ENCODE results near the gene GALNT2.
A peak's percentile ranks its signal among the peaks of the same experiment; 100 is the strongest.

The GALNT2 gene

DNA sequence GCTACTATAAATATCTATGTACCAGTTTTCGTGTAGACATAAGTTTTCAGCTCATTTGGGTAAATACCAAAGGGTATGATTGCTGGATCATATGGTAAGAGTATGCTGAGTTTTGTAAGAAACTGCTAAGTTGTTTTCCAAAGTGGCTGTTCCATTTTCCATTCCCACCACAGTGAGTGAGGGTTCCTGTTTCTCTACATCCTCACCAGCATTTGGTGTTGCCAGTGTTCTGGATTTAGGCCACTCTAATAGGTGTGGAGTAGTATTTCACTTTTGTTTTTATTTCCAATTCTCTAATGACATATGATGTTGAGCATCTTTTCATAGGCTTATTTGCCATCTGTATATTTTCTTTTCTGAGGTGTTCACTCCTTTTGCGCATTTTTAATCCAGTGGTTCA lies 112.2 kb downstream of the GALNT2 start:
- no peak for FAIRE-seq

DNA sequence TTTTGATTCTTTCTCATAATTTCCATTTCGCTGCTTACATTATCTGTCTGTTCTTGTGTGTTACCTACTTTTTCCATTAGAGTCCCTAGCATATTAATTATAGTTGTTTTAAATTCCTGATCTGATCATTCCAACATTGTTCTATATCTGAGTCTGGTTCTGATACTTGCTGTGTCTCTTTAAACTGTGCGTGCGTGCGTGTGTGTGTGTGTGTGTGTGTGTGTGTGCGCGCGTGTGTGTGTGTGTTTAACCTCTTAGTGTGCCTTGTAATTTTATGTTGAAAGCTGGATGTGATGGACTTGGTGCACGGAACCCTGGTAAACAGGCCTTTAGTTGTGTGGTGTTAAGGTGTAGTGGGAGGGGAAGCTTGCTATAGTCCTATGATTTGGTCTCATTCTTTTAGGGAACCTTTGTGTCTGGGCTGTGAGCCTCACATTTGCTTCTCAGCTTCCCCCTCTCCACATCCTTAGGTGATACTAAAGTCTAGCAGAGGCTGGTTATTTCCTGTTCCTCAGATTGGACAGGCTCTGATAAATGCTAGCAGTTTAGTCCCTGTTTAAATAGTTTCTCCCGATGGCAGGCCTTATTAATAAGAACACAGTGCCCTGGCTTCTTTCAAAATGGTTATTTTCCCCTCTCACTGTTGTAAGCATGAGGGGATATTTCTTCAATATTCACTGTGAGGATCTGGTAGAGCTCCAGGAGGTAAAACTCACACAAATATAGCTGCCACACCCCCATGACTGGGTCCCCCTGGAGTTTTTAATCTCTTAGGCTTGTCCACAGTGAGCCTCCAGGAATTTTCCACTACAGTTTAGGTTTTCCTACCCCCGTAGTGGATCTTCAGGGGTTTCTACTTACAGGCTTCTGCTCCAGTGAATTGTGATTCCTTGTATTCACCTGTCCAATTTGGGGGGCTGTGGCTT lies 118.3 kb downstream of the GALNT2 start:
- DNase-seq (ENCODE audit: low spot score) (no peak), FAIRE-seq (no peak)

More for the DNA sequence above, 112.2 kb downstream of the GALNT2 start:
- no peak for DNase-seq (ENCODE audit: low spot score)

DNA sequence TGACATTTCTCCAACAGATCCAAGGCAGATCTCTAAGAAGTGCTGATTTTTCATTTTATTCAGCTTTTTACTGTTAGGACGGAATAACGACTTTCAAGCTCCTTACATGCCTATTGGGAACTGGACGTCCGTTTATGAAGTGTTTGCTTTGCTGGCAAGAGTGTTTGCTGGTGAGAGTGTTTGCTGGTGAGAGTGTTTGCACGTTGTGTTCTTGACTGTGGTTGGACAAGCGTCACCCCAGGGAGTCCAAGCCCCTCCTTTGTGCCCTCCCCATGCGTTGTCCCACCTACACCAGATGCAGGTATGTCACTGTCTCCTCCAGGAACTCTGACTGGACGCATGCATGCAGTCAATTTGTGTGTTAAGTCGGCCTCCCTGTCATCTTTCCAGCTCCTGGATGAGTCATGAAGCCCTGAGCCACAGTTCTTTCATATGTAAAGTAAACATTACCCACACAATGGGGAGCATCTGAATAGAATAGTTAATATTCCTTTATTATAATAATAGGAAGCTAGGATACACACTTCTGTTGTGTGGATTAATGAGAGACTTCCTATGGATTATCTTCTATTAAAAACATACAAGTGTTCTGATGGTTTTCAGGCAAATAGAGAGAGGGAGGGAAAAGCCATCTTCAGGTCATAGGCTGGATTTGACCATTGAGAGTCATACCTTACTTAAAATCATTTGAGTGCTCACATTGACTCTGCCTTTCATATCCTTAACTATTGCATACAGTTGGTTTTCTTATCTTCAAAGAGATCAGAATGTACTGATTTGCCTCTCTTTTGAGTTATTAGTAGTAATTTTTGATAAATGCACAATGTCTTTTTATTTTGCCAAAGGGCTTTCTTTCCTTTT lies 119.2 kb downstream of the GALNT2 start:
- DNase-seq (ENCODE audit: low spot score), result peak; percentile 62
- peak; percentile 78 for FAIRE-seq

DNA sequence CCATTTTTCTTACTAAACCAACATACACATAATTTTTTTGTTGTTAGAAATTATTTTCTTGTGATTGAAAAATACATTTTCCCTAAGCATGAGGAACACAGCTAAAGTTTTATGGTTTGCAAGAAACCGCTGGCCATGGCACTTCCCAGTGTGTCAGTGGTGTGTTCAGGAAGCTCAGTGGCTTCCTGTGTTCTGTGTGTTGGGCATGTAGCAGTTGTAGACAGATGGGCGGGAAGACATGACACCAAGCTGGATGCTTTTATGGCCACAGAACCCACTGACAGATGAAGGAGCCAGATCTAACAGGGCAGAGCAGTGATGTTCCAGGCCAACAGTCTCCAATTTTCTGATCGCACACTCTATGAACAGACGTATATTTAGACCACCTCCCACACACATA lies 119.8 kb downstream of the GALNT2 start:
- DNase-seq (ENCODE audit: low spot score) (no peak), FAIRE-seq (no peak)

DNA sequence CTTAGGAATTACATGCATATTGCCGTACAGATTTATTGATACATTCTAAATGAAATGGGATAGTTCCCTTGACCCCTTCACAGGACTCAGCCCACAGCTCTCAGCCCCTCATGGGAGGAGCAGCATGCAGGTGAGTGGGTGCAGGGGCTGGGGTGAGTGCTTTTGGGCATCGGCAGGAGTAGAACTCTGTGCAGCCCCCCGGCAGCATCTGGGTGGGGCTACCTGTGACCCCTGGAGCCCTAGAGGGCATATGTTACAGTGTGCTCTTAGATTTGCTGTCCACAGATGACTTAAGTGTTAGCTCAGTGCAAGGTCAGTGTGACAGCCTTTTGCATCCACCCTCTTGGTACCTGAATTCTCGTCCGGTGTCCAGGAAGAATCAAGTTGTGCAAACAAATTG lies 120.3 kb downstream of the GALNT2 start:
- DNase-seq (ENCODE audit: low spot score) (no peak), FAIRE-seq (no peak)

DNA sequence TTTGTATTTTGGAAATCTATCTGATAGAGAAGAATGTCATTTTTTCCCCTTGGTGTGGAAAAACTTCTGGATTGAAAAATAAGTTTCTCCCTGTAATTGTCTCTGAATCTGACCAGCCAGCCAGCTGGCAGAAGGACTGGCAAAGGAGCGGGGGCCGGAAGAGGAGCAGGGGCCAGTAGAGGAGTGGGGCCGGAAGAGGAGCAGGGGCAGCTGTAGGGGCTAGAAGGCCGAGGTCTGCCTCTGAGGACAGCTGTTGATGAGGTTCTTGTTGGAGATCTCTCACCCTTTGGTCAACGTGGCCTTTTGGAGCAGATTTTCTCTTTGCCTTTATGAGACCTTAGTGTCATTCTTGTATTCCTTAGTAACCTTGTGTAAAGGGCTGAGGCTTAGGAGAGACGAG lies 121.8 kb downstream of the GALNT2 start:
- DNase-seq (ENCODE audit: low spot score), result no peak
- no peak for FAIRE-seq

DNA sequence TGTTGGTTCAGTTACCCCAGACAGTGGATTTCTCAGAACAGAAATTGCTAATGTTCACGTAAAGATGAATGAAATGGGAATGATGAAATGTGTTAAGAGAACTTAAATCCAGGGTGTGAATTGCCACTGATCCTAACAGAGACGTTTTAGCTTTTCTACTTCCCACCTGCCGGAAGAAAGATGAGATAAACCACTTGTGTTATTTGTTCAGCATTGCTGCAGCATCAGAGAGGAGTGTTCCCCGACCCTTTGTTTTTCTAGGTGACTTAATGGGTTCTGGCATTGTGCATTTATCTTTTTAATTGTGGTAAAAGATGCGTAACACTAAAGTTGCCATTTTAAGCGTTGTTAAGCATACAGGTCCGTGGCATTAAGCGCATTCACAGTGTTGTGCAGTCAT lies 122.3 kb downstream of the GALNT2 start:
- FAIRE-seq (no peak), DNase-seq (ENCODE audit: low spot score) (no peak)

DNA sequence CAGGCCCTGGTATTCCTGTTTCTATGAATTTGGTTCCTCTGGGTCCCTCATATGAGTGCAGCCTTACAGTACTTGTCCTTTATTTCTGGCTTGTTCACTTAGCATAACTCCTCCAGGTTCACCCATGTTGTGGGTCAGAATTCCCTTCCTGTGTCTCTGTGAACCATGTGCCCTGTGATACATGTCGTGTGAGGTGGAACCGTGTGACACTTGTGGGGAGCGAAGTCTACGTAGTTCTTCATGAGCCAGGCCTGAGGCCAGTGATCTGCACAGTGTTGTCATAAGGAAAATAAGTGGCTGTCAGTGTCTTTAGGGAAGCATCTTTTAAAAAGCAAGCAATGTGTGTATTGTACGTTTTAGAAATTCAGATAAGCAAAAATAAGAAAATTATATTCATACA lies 122.8 kb downstream of the GALNT2 start:
- FAIRE-seq (no peak), DNase-seq (ENCODE audit: low spot score) (no peak)

DNA sequence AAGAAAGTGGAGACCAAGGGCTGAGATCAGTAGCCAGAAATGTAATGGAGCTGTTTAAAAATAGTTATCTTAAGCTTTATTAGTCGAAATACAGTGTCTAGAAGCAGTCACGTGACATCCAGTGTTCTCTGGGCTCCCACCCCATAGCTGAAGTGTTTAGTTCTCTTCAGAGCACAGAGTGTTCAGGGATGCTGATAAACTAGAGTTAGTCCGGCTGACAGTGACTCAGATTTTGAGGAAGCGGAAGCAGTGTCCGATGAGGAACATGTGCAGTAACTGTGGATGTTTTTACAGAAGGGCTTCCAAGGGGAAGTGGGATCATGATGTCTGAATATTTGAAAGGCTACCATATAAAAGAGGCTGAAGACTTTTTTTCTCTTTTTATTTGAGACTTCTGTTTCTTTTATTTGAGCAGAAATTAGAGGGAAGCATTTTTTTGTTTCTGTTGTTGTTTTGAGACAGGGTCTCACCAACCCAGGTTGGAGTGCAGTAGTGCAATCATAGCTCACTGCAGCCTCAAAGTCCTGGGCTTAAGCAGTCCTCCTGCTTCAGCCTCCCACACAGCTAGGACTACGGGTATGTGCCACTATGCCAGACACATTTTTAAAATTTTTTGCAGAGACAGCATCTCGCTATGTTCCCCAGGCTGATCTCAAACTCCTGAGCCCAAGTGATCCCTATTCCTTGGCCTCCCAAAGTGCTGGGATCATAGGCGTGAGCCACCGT lies 124.2 kb downstream of the GALNT2 start:
- FAIRE-seq, result no peak
- DNase-seq (ENCODE audit: low spot score), result no peak

DNA sequence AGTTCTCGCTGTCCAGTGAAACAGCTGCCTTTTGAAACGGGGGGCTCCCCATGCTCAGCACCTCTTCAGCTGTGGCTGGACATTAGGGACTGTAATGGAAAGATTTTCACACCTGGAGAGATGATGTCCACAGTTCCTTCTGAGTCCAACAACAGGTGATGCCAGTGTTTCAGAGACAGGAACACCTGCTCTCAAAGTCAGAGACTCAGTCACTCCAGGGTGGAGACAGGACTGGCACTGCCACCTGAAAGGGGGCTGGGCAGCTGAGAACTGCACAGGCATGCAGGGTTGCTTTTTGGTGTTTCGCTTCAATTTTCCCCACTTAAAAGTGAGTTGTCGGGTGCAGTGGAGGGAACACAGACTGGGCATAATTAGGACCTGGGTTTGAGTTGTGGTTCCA lies 124.8 kb downstream of the GALNT2 start:
- no peak for DNase-seq (ENCODE audit: low spot score)
- FAIRE-seq, result no peak

DNA sequence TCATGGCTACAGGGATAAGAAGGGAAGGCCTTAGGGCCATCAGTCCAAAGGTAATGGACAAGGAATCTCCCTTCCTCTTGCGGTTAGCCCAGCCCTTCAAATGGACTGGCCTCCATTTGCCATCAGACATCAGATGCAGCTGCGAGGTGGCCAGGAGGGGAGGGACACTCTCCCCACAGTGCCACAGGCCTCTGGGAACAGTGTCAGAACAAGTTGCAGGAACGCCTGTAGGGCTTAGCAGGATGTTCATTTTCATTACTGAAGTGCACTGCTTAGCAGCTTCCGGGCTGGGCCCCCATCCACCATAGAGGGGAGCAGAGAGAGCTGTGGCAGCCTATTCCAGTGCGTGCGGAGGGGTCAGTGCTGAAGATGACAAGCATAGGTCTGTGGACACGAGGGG lies 127.5 kb downstream of the GALNT2 start:
- DNase-seq (ENCODE audit: low spot score), result no peak
- no peak for FAIRE-seq

DNA sequence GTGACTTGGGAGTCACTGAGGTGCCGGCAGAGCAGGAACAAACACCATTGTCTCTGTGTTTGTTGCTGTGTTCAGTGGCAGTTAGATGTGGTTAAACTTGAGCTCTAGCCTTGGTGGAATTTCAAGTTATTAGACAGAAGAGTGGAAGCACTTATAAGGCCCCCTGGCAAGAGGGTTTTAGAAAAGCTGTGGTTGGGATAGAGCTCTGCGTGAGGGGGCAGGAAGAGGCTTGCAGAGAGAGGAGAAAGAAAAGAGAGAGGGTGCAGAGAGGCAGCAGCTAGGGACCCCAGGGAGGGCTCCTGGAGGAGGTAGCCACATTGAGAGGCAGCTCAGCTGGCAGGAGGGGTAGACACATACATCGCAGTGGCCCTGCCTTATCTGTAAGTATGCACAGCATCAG lies 128.2 kb downstream of the GALNT2 start:
- FAIRE-seq (no peak), DNase-seq (ENCODE audit: low spot score) (no peak)

DNA sequence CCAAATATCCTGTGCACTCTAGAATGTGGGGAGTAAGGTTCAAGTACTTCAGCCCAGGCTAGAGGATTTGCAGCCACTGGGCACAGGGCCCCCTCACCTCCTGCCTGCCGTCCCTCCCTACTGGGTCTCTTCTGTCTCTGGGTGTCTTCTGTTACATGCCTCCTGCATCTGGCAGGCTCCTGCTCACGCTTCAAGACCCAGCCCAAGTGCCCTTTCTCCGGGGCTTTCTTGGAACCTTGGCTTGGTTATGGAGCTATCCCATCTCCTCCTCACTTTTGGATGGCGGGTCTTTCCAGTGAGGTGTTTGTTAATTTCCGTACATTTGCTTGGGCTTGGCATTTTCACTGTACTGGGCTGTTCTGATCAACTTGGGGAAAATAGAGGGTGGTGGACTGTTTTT lies 129.0 kb downstream of the GALNT2 start:
- FAIRE-seq (no peak), DNase-seq (ENCODE audit: low spot score) (no peak)

DNA sequence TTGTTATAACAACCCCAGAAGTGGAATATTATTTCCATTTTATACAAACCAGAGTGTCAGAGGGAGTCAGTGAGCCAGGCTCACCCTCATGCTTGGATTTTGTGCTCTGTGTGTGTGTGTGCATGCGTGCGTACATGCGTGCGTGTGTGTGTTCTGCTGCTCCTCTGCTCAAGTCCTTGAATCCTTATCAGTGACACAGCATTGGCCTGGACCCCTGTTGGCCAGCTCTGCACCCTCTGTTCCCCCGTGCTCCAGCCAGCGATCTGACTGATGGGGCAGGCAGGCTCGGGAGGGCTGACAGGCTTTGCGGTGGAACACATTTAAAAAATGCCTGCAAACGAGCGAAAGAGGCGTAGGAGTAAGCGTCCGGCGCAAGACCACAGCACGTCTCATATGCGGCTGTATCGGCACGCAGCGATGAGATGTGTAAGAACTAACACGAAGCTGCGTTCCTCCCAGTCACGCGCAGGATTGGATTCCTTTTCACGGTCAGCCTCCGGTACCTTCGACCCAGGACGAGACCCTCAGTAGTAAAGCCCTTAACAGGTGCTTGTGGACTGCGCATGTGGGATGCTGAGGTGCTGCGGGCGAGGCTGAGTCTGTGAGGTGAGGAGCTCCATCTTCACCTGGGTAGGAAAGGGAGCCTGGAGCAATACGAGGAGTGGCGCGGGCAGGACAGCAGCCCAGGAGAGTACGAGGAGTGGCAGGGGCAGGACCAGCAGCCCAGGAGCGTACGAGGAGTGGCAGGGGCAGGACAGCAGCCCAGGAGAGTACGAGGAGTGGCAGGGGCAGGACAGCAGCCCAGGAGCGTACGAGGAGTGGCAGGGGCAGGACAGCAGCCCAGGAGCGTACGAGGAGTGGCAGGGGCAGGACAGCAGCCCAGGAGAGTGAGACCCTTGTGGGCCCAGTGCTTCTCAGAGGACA lies 130.9 kb downstream of the GALNT2 start:
- FAIRE-seq (no peak), DNase-seq (ENCODE audit: low spot score) (no peak)

DNA sequence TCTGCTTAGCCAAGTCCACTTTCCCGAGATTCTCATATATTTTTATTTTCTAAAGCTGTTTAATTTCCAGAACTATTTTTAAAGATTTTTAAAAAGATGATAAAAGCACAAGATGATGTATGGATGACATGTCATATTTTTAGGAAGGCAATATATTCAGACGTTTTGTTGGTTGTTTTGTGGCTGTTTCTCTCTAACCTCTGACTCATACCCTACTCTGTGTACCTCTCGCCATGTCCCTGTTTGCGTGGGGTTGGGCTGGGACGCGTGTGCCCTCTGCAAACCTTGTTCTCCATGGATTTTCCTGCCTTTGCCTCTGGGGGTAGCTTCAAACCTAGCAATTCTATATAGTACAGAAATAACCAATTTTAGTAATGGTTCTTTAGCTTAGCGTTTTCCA lies 132.0 kb downstream of the GALNT2 start:
- FAIRE-seq (no peak), DNase-seq (ENCODE audit: low spot score) (no peak)

DNA sequence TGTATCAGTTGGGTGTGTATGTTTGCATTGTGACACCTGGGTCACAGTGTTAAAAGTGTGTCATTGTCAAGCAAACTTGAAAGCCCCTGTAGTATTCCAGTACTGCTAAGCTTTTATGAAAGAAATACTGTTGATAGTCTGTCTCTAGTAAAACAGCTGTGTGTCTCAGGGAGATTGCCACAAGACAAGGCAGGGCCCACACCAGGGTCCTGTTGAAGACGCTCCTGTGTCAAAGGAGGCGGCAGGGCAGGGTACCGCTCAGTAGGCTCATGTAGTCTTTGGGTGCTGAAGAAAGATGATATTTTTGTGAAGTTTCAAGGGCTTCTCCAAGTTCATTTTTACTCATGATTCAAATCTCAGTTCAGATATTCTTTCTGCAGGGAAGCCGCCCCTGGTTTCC lies 132.5 kb downstream of the GALNT2 start:
- FAIRE-seq (no peak), DNase-seq (ENCODE audit: low spot score) (no peak)

DNA sequence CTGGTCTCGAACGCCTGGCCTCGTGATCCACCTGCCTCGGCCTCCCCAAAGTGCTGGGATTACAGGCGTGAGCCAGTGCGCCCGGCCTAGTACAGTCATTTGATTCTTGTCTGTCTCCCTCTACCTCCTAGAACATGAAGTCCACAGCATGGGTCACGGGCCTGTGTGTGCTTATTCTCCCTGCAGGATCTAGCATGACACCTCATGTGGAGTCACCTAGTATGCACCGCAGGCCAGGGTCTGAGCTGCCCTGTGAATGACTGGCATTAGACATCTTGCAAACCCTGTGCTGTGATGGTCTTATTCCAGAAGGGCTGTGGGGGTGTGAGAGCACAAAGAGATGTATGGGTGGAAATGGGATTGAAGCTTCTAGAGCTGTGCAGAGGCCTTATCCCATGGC lies 133.2 kb downstream of the GALNT2 start:
- no peak for DNase-seq (ENCODE audit: low spot score)
- FAIRE-seq, result no peak

DNA sequence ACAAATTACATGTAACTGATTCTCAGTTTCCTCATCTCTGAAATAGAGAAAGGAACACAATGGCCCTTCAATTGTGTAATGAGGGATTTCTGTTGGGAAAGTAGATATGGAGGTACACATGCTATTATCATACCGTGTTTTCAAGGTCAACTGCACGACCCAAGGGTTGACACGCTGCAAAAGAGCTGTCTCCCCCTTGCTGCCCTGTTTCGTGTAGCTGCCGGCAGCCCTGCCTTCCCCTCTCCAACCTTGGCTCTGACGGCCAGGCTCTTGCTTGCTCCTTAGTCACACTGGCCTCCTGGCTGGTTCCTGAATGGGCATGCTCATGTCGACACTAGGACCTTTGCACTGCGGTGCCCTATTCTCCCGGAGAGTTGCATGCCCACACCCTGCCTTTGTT lies 134.4 kb downstream of the GALNT2 start:
- FAIRE-seq (no peak), DNase-seq (ENCODE audit: low spot score) (no peak)

DNA sequence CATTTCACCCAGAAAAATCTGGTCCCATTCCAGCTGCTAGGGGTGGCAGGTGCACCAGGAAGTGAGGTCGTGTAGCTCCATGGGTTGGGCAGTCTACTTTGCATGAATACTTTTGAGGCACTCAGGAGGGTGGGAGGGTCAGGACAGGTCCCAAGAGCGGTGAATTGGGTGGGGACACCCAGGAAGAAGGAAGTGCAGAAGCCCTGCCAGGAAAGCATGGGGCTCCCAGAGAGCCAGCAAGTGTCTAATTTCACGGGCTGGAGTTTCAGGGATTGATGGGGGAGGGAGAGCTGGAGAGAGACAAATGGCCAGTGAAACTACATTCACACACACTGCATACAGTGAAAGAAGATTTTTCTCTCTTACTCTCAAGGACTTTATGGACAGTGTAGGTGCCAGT lies 137.8 kb downstream of the GALNT2 start:
- DNase-seq (ENCODE audit: low spot score) (no peak), FAIRE-seq (no peak)

DNA sequence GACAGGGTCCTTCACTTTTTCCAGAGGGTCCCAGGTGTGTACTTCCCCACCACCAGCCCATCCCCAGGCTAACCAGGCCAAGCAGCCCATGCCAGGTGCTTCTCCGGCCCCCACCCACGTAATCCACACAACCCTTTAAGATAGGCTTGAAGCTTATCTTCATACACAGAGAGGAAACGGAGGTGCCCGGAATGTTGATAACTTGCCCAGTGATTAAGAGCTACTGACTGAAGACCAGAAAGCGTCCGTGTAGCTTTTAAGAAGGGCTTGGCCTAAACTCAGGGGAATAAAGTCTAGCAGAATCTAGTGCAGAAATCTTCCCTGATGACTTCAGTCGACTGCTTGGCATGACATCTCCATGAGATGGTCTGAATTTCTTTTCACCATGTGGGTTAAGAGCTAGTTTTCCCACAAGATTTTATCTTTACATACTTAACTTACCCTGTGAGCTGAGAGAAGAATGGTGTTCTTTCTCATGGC lies 138.7 kb downstream of the GALNT2 start:
- FAIRE-seq (no peak), DNase-seq (ENCODE audit: low spot score) (no peak)

DNA sequence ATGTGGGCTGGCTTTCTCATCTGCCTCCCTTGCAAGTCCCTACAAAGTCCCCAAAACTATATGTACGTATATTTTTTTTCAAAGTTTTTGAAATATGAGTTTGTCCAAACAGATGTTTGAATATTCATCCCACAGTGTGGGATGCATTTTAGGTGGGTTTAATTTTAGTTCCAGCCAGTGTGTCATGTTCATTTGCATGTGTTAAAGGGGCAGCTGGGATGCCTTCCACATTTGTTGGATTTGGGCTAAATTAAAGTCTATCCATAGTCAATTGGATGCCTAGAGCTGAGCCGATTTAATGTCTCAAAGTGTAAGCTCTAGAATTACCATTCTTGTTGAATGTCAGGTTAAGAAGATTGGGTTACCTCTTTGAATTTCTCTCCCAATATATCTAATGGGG lies 139.2 kb downstream of the GALNT2 start:
- FAIRE-seq, result no peak
- no peak for DNase-seq (ENCODE audit: low spot score)
